Embryonic facial prominence (tissue), 1 donor: ENCODE measurements around the gene ZNF862.

Source experiments
- DNase-seq: peaks from one replicate; pipeline ENCODE4 v3.0.0-alpha.2; 2016; ENCODE audit errors: extremely low spot score

Gene ZNF862

GRCh38 chr7:149845257-149845980, 7.2 kb downstream of the ZNF862 start:
- DNase-seq = no peak

GRCh38 chr7:149846021-149846420, 7.8 kb downstream of the ZNF862 start:
- DNase-seq = no peak

- DNase-seq = no peak
Measured at GRCh38 chr7:149846436-149847046, 8.4 kb downstream of the ZNF862 start.

GRCh38 chr7:149849174-149849573, 11.0 kb downstream of the ZNF862 start:
- no peak for DNase-seq

- no peak for DNase-seq
Measured at GRCh38 chr7:149850007-149850594, 11.9 kb downstream of the ZNF862 start.

- DNase-seq = no peak
Measured at GRCh38 chr7:149850716-149851115, 12.5 kb downstream of the ZNF862 start.

GRCh38 chr7:149851449-149851848, 13.3 kb downstream of the ZNF862 start:
- no peak for DNase-seq

GRCh38 chr7:149853157-149853556, 15.0 kb downstream of the ZNF862 start:
- no peak for DNase-seq

- DNase-seq = no peak
Measured at GRCh38 chr7:149854611-149855360, 16.6 kb downstream of the ZNF862 start.

GRCh38 chr7:149855361-149856305, 17.5 kb downstream of the ZNF862 start:
- DNase-seq = peak; percentile 70

GRCh38 chr7:149856583-149856982, 18.4 kb downstream of the ZNF862 start:
- DNase-seq = no peak

GRCh38 chr7:149859369-149859768, 21.2 kb downstream of the ZNF862 start:
- DNase-seq = no peak

GRCh38 chr7:149859876-149860275, 21.7 kb downstream of the ZNF862 start:
- no peak for DNase-seq

- DNase-seq = no peak
Measured at GRCh38 chr7:149860821-149861727, 22.9 kb downstream of the ZNF862 start.

- no peak for DNase-seq
Measured at GRCh38 chr7:149861728-149862045, 23.5 kb downstream of the ZNF862 start.

GRCh38 chr7:149862156-149862555, 24.0 kb downstream of the ZNF862 start:
- DNase-seq = no peak

GRCh38 chr7:149863500-149863899, 25.3 kb downstream of the ZNF862 start:
- DNase-seq = no peak

- DNase-seq = no peak
Measured at GRCh38 chr7:149864023-149864422, 25.8 kb downstream of the ZNF862 start.

GRCh38 chr7:149864751-149865150, 26.6 kb downstream of the ZNF862 start:
- DNase-seq = no peak

GRCh38 chr7:149865437-149865836, 27.3 kb downstream of the ZNF862 start:
- DNase-seq = no peak
